ENCODE data around the gene ADGRL3.

ADGRL3 gene

DNA sequence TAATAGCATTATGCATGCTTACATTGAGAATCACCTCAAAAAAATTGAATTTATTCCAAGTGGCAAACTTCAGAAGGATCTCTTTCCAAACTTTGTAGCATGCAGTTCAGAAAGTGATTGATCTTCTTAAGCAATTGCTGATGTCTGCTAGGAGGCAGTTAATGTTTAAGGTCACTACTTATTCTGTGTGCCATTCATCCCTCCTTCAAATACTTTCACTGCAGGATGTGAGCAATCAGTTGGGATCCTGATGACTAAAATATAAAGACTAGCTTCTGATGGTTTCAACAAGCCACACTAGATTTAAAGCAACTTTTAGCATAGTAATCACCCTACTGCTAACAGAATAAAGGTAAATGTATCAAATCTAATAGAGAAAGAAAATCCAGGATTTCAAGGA is 414.1 kb downstream of the ADGRL3 start:
- TF ChIP-seq PPARA (CRISPR knock-in tag; IDR thresholded peaks at IDR 0.05; ENCODE audit: borderline replicate concordance) (no peak), TOX (CRISPR knock-in tag; IDR thresholded peaks at IDR 0.05; ENCODE audit: borderline replicate concordance) (no peak), TCF4 (CRISPR knock-in tag; IDR thresholded peaks at IDR 0.05; ENCODE audit: borderline replicate concordance) (no peak), GLIS3 (CRISPR knock-in tag; IDR thresholded peaks at IDR 0.05) (no peak)
- TF ChIP-seq, protein P1, sequence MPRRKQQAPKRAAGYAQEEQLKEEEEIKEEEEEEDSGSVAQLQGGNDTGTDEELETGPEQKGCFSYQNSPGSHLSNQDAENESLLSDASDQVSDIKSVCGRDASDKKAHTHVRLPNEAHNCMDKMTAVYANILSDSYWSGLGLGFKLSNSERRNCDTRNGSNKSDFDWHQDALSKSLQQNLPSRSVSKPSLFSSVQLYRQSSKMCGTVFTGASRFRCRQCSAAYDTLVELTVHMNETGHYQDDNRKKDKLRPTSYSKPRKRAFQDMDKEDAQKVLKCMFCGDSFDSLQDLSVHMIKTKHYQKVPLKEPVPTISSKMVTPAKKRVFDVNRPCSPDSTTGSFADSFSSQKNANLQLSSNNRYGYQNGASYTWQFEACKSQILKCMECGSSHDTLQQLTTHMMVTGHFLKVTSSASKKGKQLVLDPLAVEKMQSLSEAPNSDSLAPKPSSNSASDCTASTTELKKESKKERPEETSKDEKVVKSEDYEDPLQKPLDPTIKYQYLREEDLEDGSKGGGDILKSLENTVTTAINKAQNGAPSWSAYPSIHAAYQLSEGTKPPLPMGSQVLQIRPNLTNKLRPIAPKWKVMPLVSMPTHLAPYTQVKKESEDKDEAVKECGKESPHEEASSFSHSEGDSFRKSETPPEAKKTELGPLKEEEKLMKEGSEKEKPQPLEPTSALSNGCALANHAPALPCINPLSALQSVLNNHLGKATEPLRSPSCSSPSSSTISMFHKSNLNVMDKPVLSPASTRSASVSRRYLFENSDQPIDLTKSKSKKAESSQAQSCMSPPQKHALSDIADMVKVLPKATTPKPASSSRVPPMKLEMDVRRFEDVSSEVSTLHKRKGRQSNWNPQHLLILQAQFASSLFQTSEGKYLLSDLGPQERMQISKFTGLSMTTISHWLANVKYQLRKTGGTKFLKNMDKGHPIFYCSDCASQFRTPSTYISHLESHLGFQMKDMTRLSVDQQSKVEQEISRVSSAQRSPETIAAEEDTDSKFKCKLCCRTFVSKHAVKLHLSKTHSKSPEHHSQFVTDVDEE (CRISPR knock-in tag; IDR thresholded peaks at IDR 0.05), result no peak
- no peak for ATAC-seq

DNA sequence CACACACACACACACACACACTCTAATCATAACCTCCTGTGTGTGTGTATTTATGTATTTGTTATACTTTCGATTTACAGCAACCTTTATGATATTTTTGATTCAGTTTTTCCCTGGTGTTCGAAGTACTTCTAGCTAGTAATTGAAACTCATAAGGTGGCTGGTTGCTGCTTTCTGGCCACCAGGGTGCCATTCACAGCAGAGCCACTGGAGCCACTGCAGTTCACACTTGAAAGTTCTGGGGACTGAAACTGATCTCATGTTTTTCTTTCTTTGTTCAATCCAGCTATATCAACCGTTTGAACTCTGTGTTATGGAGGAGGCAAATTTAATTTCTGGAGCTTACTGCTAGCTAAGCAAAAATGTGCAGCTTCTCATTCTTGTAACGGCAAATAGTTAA is 419.4 kb downstream of the ADGRL3 start:
- ATAC-seq, result no peak
- TF ChIP-seq TCF4 (CRISPR knock-in tag; IDR thresholded peaks at IDR 0.05; ENCODE audit: borderline replicate concordance) (no peak), CSDC2 (CRISPR knock-in tag; IDR thresholded peaks at IDR 0.05) (no peak), ESRRG (CRISPR knock-in tag; IDR thresholded peaks at IDR 0.05) (no peak), GLIS3 (CRISPR knock-in tag; IDR thresholded peaks at IDR 0.05) (no peak), ZFP3 (CRISPR knock-in tag; IDR thresholded peaks at IDR 0.05) (no peak), ZNF70 (CRISPR knock-in tag; IDR thresholded peaks at IDR 0.05) (no peak), ZFP30 (CRISPR knock-in tag; IDR thresholded peaks at IDR 0.05) (no peak)
- TF ChIP-seq, protein P2, sequence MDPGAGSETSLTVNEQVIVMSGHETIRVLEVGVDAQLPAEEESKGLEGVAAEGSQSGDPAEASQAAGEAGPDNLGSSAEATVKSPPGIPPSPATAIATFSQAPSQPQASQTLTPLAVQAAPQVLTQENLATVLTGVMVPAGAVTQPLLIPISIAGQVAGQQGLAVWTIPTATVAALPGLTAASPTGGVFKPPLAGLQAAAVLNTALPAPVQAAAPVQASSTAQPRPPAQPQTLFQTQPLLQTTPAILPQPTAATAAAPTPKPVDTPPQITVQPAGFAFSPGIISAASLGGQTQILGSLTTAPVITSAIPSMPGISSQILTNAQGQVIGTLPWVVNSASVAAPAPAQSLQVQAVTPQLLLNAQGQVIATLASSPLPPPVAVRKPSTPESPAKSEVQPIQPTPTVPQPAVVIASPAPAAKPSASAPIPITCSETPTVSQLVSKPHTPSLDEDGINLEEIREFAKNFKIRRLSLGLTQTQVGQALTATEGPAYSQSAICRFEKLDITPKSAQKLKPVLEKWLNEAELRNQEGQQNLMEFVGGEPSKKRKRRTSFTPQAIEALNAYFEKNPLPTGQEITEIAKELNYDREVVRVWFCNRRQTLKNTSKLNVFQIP (CRISPR knock-in tag; IDR thresholded peaks at IDR 0.05; ENCODE audit: borderline replicate concordance, low read depth), result no peak
- TF ChIP-seq, protein P3, sequence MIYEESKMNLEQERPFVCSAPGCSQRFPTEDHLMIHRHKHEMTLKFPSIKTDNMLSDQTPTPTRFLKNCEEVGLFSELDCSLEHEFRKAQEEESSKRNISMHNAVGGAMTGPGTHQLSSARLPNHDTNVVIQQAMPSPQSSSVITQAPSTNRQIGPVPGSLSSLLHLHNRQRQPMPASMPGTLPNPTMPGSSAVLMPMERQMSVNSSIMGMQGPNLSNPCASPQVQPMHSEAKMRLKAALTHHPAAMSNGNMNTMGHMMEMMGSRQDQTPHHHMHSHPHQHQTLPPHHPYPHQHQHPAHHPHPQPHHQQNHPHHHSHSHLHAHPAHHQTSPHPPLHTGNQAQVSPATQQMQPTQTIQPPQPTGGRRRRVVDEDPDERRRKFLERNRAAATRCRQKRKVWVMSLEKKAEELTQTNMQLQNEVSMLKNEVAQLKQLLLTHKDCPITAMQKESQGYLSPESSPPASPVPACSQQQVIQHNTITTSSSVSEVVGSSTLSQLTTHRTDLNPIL (CRISPR knock-in tag; IDR thresholded peaks at IDR 0.05; ENCODE audit: low read depth), result no peak

DNA sequence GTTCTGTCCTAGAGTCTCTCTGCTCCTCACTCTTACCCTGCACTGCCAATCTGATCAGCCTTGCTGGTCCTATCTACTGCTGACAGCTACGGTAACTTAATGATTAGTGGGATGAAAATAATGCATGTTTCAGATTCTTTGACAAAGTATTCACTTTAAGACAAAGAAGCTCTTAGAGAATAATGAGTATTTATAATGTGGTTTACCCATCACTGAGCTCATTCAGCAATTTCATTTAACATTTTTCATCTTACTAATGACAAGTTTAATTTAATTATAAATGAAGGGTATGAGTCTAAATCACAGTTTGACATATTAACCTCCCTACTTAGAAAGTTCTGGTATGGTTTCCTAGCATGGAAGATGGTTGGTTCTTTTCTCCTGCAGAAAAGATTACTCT is 428.2 kb downstream of the ADGRL3 start:
- TF ChIP-seq, protein P4, sequence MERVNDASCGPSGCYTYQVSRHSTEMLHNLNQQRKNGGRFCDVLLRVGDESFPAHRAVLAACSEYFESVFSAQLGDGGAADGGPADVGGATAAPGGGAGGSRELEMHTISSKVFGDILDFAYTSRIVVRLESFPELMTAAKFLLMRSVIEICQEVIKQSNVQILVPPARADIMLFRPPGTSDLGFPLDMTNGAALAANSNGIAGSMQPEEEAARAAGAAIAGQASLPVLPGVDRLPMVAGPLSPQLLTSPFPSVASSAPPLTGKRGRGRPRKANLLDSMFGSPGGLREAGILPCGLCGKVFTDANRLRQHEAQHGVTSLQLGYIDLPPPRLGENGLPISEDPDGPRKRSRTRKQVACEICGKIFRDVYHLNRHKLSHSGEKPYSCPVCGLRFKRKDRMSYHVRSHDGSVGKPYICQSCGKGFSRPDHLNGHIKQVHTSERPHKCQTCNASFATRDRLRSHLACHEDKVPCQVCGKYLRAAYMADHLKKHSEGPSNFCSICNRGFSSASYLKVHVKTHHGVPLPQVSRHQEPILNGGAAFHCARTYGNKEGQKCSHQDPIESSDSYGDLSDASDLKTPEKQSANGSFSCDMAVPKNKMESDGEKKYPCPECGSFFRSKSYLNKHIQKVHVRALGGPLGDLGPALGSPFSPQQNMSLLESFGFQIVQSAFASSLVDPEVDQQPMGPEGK (CRISPR knock-in tag; IDR thresholded peaks at IDR 0.05; ENCODE audit: borderline replicate concordance), result peak; percentile 41; the same call in 1 of the 2 replicates
- TF ChIP-seq ESRRG (CRISPR knock-in tag; IDR thresholded peaks at IDR 0.05), result no peak
- peak; percentile 94 for TF ChIP-seq ISL1 (CRISPR knock-in tag; IDR thresholded peaks at IDR 0.05)

DNA sequence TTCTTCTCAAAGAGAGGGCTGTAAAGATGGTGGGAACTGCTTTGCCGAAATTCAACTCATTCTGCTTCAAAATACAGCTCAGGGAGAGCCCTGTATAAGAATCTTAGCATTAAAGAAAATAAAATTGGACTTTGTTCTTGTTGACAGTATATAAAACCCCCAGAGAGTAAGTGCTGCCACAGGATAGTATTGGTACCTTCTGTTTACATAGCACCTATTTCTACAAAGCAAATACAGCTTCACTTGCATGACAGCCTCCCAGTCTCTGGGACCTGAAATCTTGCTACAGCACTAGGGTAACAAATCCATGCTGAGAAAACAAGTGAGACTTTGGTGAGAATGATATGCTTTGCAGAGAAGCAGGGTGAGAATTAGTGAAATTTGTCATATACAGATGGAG is 428.6 kb downstream of the ADGRL3 start:
- TF ChIP-seq, protein P5, sequence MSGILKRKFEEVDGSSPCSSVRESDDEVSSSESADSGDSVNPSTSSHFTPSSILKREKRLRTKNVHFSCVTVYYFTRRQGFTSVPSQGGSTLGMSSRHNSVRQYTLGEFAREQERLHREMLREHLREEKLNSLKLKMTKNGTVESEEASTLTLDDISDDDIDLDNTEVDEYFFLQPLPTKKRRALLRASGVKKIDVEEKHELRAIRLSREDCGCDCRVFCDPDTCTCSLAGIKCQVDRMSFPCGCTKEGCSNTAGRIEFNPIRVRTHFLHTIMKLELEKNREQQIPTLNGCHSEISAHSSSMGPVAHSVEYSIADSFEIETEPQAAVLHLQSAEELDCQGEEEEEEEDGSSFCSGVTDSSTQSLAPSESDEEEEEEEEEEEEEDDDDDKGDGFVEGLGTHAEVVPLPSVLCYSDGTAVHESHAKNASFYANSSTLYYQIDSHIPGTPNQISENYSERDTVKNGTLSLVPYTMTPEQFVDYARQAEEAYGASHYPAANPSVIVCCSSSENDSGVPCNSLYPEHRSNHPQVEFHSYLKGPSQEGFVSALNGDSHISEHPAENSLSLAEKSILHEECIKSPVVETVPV (CRISPR knock-in tag; IDR thresholded peaks at IDR 0.05), result no peak
- TF ChIP-seq SNAI2 (CRISPR knock-in tag; IDR thresholded peaks at IDR 0.05) (no peak), ARNTL (CRISPR knock-in tag; IDR thresholded peaks at IDR 0.05; ENCODE audit: borderline replicate concordance, low read depth) (no peak), ZNF565 (CRISPR knock-in tag; conservative IDR thresholded peaks at IDR 0.05; ENCODE audit: low read depth) (no peak), OSR1 (CRISPR knock-in tag; IDR thresholded peaks at IDR 0.05) (no peak), TCF4 (CRISPR knock-in tag; IDR thresholded peaks at IDR 0.05; ENCODE audit: borderline replicate concordance) (no peak), ESRRG (CRISPR knock-in tag; IDR thresholded peaks at IDR 0.05) (no peak)
- ATAC-seq, result no peak

More for the DNA sequence above, 428.2 kb downstream of the ADGRL3 start:
- no peak for ATAC-seq
